Natural killer cell (primary cell): ENCODE data around the gene CTNNA3. TPM values are rescaled to one million over a fixed set of nuclear protein-coding genes. Genes with fewer than 3 reads are reported as not detected.

ENCODE experiments used
- ATAC-seq, 3 donors: fragments of 150-1000 bp in 2 of 3; fragments of 200-7000 bp in 1 of 3; cut with Tn5 transposase; 1 replicate in 1 of 3; 2 replicates in 2 of 3; pipeline ENCODE4 v1.10.0; 2021; ENCODE audit warnings: mild to moderate bottlenecking in 2 of 3, moderate library complexity in 2 of 3
- DNase-seq, 2 donors: peaks; one replicate each; pipeline versions ENCODE4 v3.0.0 to v3.0.0-alpha.2; 2013 to 2021; ENCODE audit warnings: mixed read lengths in 1 of 2
- H3K27ac ChIP-seq: one replicate; pipeline ENCODE4 v1.5.1; 2013; ENCODE audit warnings: mild to moderate bottlenecking, low read length
- H3K27me3 ChIP-seq: one replicate; pipeline ENCODE4 v1.6.1; 2013; ENCODE audit warnings: low read length; ENCODE audit not compliant: control insufficient read depth, insufficient read depth
- H3K36me3 ChIP-seq: one replicate; pipeline ENCODE4 v1.6.1; 2013; ENCODE audit warnings: low read length; ENCODE audit not compliant: control insufficient read depth, insufficient read depth
- H3K4me1 ChIP-seq: one replicate; pipeline ENCODE4 v1.6.1; 2013; ENCODE audit warnings: low read length; ENCODE audit not compliant: control insufficient read depth, insufficient read depth
- H3K4me3 ChIP-seq: one replicate; pipeline ENCODE4 v1.5.1; 2013; ENCODE audit warnings: low read length
- H3K9me3 ChIP-seq: one replicate; pipeline ENCODE4 v1.6.1; 2013; ENCODE audit warnings: low read length; ENCODE audit not compliant: control insufficient read depth, insufficient read depth
- H3K27ac Mint-ChIP-seq, 2 donors: one replicate each; pipeline ENCODE4 v1.8.0; 2022; ENCODE audit warnings: mild to moderate bottlenecking in 2 of 2, mixed read lengths in 2 of 2, moderate library complexity in 1 of 2
- H3K27me3 Mint-ChIP-seq, 2 donors: one replicate each; pipeline ENCODE4 v1.8.0; 2022; ENCODE audit warnings: low read depth in 2 of 2, mixed read lengths in 2 of 2
- H3K36me3 Mint-ChIP-seq: one replicate; pipeline ENCODE4 v1.8.0; 2022; ENCODE audit warnings: mixed read lengths
- H3K4me1 Mint-ChIP-seq, 2 donors: one replicate each; pipeline ENCODE4 v1.8.0; 2022; ENCODE audit warnings: mixed read lengths in 2 of 2
- H3K4me3 Mint-ChIP-seq: one replicate; pipeline ENCODE4 v1.8.0; 2022; ENCODE audit warnings: mild to moderate bottlenecking, moderate library complexity, mixed read lengths
- H3K9me3 Mint-ChIP-seq, 2 donors: one replicate each; pipeline ENCODE4 v1.8.0; 2022; ENCODE audit warnings: mixed read lengths in 2 of 2
- WGBS: methylation state at CpG from one replicate; pipeline ENCODE4 v1.1.7; 2013; ENCODE audit warnings: missing lambda C conversion rate; ENCODE audit not compliant: insufficient coverage; 5-methylcytosine and 5-hydroxymethylcytosine counted together
- intact Hi-C: fragments of 100-400 bp; cut with micrococcal nuclease; formaldehyde crosslinking; loops from one replicate; pipeline ENCODE4 v1.14.2; 2022
- total RNA-seq, 4 donors: library from RNA; stranded (reverse); fragments of 120-200 nt in 1 of 4; gene quantifications; one replicate each; pipeline versions ENCODE4 v1.2.3 to v1.2.4, GENCODE V29; 2013 to 2022
- TF ChIP-seq, protein P1 (sequence below): fragments of 200-600 bp; IDR thresholded peaks from one replicate; pipeline ENCODE4 v1.8.0; 2022; ENCODE audit warnings: antibody characterized with exemption

Gene CTNNA3
- total RNA-seq, 3 donors from 2014 or later (not counting 1 experiment from before 2014, with no cell fraction given), result not detected

DNA sequence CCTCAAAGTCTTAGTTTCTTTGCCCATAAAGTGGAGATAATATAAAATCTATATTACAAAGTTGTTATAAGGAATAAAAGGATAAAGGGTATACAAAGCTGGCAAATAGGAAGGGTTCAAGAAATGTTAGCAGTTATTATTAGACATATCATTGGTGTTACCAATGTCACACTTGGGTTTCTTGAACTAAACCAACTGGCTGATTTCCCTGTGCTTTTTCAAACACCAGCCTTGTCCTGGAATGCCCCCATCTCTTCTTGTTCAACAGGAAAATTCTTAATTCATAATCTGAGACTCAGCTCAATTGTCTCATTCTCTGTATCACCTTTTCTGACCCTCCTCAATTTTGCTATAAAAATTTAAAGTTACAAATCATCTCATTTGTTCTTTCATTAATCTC lies 913.9 kb downstream of the CTNNA3 start:
- intact Hi-C loops, result no loop called here
- DNase-seq (no peak), ATAC-seq (no peak)
- Histone ChIP-seq H3K27ac (no peak overlapping the region), H3K4me3 (no peak overlapping the region), H3K27me3 (no peaks in the 10 kb centered on the region), H3K9me3 (no peaks in the 10 kb centered on the region), H3K36me3 (no peaks in the 10 kb centered on the region), H3K4me1 (no peaks in the 10 kb centered on the region)
- Mint-ChIP-seq H3K9me3 (peaks cover 8 to 10% of the 10 kb centered on the region in 2 donors), H3K27ac (no peak overlapping the region), H3K36me3 (no peaks in the 10 kb centered on the region), H3K4me3 (no peak overlapping the region), H3K27me3 (no peaks in the 10 kb centered on the region), H3K4me1 (no peaks in the 10 kb centered on the region)
- TF ChIP-seq, protein P1, sequence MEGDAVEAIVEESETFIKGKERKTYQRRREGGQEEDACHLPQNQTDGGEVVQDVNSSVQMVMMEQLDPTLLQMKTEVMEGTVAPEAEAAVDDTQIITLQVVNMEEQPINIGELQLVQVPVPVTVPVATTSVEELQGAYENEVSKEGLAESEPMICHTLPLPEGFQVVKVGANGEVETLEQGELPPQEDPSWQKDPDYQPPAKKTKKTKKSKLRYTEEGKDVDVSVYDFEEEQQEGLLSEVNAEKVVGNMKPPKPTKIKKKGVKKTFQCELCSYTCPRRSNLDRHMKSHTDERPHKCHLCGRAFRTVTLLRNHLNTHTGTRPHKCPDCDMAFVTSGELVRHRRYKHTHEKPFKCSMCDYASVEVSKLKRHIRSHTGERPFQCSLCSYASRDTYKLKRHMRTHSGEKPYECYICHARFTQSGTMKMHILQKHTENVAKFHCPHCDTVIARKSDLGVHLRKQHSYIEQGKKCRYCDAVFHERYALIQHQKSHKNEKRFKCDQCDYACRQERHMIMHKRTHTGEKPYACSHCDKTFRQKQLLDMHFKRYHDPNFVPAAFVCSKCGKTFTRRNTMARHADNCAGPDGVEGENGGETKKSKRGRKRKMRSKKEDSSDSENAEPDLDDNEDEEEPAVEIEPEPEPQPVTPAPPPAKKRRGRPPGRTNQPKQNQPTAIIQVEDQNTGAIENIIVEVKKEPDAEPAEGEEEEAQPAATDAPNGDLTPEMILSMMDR, result no peak

DNA sequence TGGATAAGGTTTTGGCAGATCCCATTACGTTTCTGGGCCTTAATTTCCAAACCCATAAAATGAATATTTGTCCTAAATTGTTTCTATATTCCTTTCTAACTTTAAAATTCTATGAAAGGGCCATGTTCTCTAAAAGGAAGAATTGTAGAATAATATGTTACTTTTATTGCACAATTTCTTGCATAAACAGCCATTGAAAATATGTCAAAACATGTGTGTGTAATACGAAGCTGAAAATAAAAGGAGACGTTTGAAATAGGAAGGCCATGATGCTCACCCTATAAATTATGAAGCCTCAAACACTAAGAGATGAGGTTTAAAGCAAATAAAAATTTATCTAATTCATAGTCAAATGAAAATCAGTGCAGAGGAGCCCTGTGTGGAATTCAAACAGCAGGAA lies 915.2 kb downstream of the CTNNA3 start:
- TF ChIP-seq, protein P1, result no peak

DNA sequence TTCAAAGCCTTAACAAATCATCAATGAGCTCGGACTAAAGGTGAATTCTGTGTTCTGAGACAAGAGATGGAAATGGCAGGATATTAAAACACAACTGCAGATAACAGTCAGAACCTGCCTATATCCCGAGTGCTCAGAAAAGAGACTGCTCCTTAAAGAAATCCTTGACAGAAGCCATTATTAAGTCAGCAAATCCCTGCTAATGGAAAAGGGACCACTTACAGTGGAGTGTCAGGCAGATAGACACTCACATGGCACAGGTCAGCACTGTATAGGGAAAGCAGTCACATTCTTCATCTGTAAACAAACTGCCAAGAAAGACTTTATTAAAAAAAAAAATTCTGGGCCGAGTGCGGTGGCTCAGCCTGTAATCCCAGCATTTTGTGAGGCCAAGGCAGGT lies 917.6 kb downstream of the CTNNA3 start:
- ATAC-seq (no peak), DNase-seq (no peak)
- Mint-ChIP-seq H3K4me3 (no peak overlapping the region), H3K4me1 (no peaks in the 10 kb centered on the region), H3K36me3 (no peaks in the 10 kb centered on the region), H3K27me3 (no peaks in the 10 kb centered on the region), H3K27ac (no peak overlapping the region), H3K9me3 (peaks cover 10 to 11% of the 10 kb centered on the region in 2 donors)
- TF ChIP-seq, protein P1, result no peak
- Histone ChIP-seq H3K36me3 (no peaks in the 10 kb centered on the region), H3K4me1 (no peaks in the 10 kb centered on the region), H3K9me3 (no peaks in the 10 kb centered on the region), H3K4me3 (no peak overlapping the region), H3K27me3 (no peaks in the 10 kb centered on the region), H3K27ac (no peak overlapping the region)
- intact Hi-C loops, result no loop called here
- 86% methylated on average over 4 of the region's 4 CpGs for WGBS

More for the DNA sequence above, 915.2 kb downstream of the CTNNA3 start:
- no peaks in the 10 kb centered on the region for H3K36me3 Mint-ChIP-seq
- no peak overlapping the region for H3K27ac ChIP-seq
- DNase-seq (no peak), ATAC-seq (no peak)
- no peak overlapping the region for H3K27ac Mint-ChIP-seq
- H3K27me3 ChIP-seq, result no peaks in the 10 kb centered on the region
- H3K27me3 Mint-ChIP-seq, result no peaks in the 10 kb centered on the region
- H3K4me3 ChIP-seq, result no peak overlapping the region
- intact Hi-C loops, result no loop called here
- H3K4me1 ChIP-seq, result no peaks in the 10 kb centered on the region
- no CpG with 5 or more reads among the region's 3 CpGs for WGBS
- H3K4me1 Mint-ChIP-seq, result no peaks in the 10 kb centered on the region
- H3K9me3 ChIP-seq, result no peaks in the 10 kb centered on the region
- no peaks in the 10 kb centered on the region for H3K36me3 ChIP-seq
- H3K4me3 Mint-ChIP-seq, result no peak overlapping the region
- peaks cover 9 to 10% of the 10 kb centered on the region in 2 donors for H3K9me3 Mint-ChIP-seq

DNA sequence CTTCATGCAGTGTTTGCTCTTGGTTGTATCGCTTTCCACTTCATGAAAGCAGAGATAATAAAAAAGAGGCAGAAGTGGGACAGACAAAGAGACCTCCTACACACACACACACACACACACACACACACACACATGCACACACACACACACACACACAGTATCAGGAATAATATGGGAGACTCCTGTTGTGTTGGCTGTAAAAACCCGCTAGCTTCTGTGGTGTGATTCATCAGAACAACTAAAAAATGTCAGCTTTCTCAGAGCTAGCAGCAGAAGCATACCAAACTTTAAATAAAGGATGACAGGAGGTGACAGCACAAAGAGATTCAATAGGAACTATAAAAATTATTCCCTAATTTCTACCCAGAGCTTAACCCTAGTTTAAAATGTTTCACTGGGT lies 918.3 kb downstream of the CTNNA3 start:
- TF ChIP-seq, protein P1, result no peak
- H3K4me3 Mint-ChIP-seq, result no peak overlapping the region
- no peaks in the 10 kb centered on the region for H3K27me3 ChIP-seq
- 88% methylated on average over 1 of the region's 2 CpGs for WGBS
- no peaks in the 10 kb centered on the region for H3K4me1 Mint-ChIP-seq
- H3K36me3 ChIP-seq, result no peaks in the 10 kb centered on the region
- DNase-seq, result no peak
- no peak overlapping the region for H3K27ac Mint-ChIP-seq
- no peaks in the 10 kb centered on the region for H3K4me1 ChIP-seq
- H3K36me3 Mint-ChIP-seq, result no peaks in the 10 kb centered on the region
- ATAC-seq, result no peak
- intact Hi-C loops, result no loop called here
- no peaks in the 10 kb centered on the region for H3K27me3 Mint-ChIP-seq
- no peak overlapping the region for H3K4me3 ChIP-seq
- H3K27ac ChIP-seq, result no peak overlapping the region
- H3K9me3 Mint-ChIP-seq, result peaks cover 10 to 11% of the 10 kb centered on the region in 2 donors
- no peaks in the 10 kb centered on the region for H3K9me3 ChIP-seq
